Trophoblast cell (in vitro differentiated cells and primary cell): Measurements from ENCODE around the gene CARM1.

Source experiments
- DNase-seq, 2 donors: peaks; one replicate each; pipeline ENCODE4 v3.0.0-alpha.2; 2016
- H2AFZ ChIP-seq: 2 replicates; pipeline ENCODE4 v1.6.1; 2013; ENCODE audit warnings: low read length, moderate library complexity, mild to moderate bottlenecking; ENCODE audit not compliant: insufficient read depth, poor library complexity
- H2AK5ac ChIP-seq: 2 replicates; pipeline ENCODE4 v1.6.1; 2013; ENCODE audit warnings: mild to moderate bottlenecking, low read length
- H2BK120ac ChIP-seq: 2 replicates; pipeline ENCODE4 v1.6.1; 2013; ENCODE audit warnings: low read length, mild to moderate bottlenecking, moderate library complexity; ENCODE audit not compliant: insufficient read depth, poor library complexity
- H2BK12ac ChIP-seq: 2 replicates; pipeline ENCODE4 v1.6.1; 2013; ENCODE audit warnings: mild to moderate bottlenecking, low read length, moderate library complexity
- H2BK5ac ChIP-seq: 2 replicates; pipeline ENCODE4 v1.6.1; 2013; ENCODE audit warnings: low read length, low read depth, moderate library complexity, mild to moderate bottlenecking; ENCODE audit not compliant: poor library complexity
- H3K14ac ChIP-seq: 2 replicates; pipeline ENCODE4 v1.6.1; 2013; ENCODE audit warnings: mild to moderate bottlenecking, low read length
- H3K18ac ChIP-seq: 2 replicates; pipeline ENCODE4 v1.6.1; 2013; ENCODE audit warnings: mild to moderate bottlenecking, low read length
- H3K23ac ChIP-seq: 2 replicates; pipeline ENCODE4 v1.6.1; 2013; ENCODE audit warnings: low read length
- H3K27ac ChIP-seq: 2 replicates; pipeline ENCODE4 v1.5.1; 2013; ENCODE audit warnings: low read depth, mild to moderate bottlenecking, inconsistent platforms, low read length, moderate library complexity
- H3K27me3 ChIP-seq: 2 replicates; pipeline ENCODE4 v1.6.1; 2013; ENCODE audit warnings: inconsistent platforms, mild to moderate bottlenecking, low read length, moderate library complexity; ENCODE audit not compliant: insufficient read depth
- H3K36me3 ChIP-seq, 2 experiments: 1 replicate in 1 of 2; 2 replicates in 1 of 2; pipeline ENCODE4 v1.6.1; 2013; ENCODE audit warnings: low read length in 2 of 2, mild to moderate bottlenecking in 2 of 2, moderate library complexity in 1 of 2; ENCODE audit not compliant: insufficient read depth in 2 of 2, control insufficient read depth in 1 of 2
- H3K4ac ChIP-seq: 2 replicates; pipeline ENCODE4 v1.6.1; 2013; ENCODE audit warnings: low read depth, mild to moderate bottlenecking, low read length, moderate library complexity
- H3K4me1 ChIP-seq, 2 experiments: 1 replicate in 1 of 2; 2 replicates in 1 of 2; pipeline ENCODE4 v1.6.1; 2013; ENCODE audit warnings: low read length in 2 of 2, mild to moderate bottlenecking in 2 of 2, moderate library complexity in 1 of 2; ENCODE audit not compliant: insufficient read depth in 2 of 2, control insufficient read depth in 1 of 2
- H3K4me2 ChIP-seq: 2 replicates; pipeline ENCODE4 v1.6.1; 2013; ENCODE audit warnings: inconsistent platforms, mild to moderate bottlenecking, low read length, moderate library complexity
- H3K4me3 ChIP-seq: 2 replicates; pipeline ENCODE4 v1.5.1; 2013; ENCODE audit warnings: mild to moderate bottlenecking, low read depth, low read length, inconsistent platforms
- H3K79me1 ChIP-seq: one replicate; pipeline ENCODE4 v1.6.1; 2013; ENCODE audit warnings: low read length
- H3K79me2 ChIP-seq: 2 replicates; pipeline ENCODE4 v1.6.1; 2013; ENCODE audit warnings: low read length, mild to moderate bottlenecking; ENCODE audit not compliant: control insufficient read depth, insufficient read depth, poor library complexity
- H3K9ac ChIP-seq: 2 replicates; pipeline ENCODE4 v1.6.1; 2013; ENCODE audit warnings: mild to moderate bottlenecking, low read length
- H3K9me3 ChIP-seq: 2 replicates; pipeline ENCODE4 v1.6.1; 2013; ENCODE audit warnings: low read depth, mild to moderate bottlenecking, control low read depth, inconsistent platforms, low read length; ENCODE audit not compliant: insufficient read depth
- H4K12ac ChIP-seq: 2 replicates; pipeline ENCODE4 v1.6.1; 2013; ENCODE audit warnings: low read depth, mild to moderate bottlenecking, low read length, moderate library complexity
- H4K8ac ChIP-seq: 2 replicates; pipeline ENCODE4 v1.6.1; 2013; ENCODE audit warnings: low read depth, mild to moderate bottlenecking, low read length, moderate library complexity
- H4K91ac ChIP-seq: one replicate; pipeline ENCODE4 v1.6.1; 2013; ENCODE audit warnings: low read depth, mild to moderate bottlenecking, low read length, moderate library complexity
- WGBS: extraction: QIAGEN DNeasy Blood & Tissue Kit; methylation state at CpG from one replicate; pipeline ENCODE4 v1.1.7; 2013; ENCODE audit warnings: missing lambda C conversion rate; ENCODE audit not compliant: insufficient read length, insufficient coverage; ENCODE audit errors: extremely low coverage; 5-methylcytosine and 5-hydroxymethylcytosine counted together

CARM1 gene

GRCh38 chr19:10892256-10892655 is 20.9 kb downstream of the CARM1 start:
- Histone ChIP-seq H3K4me3 (no peak overlapping the region), H2BK5ac (no peak overlapping the region), H2BK12ac (no peak overlapping the region), H3K18ac (peak overlapping the region; percentile 26), H3K9ac (no peak overlapping the region), H2AFZ (no peak overlapping the region), H3K27me3 (no peaks in the 10 kb centered on the region), H2BK120ac (no peak overlapping the region), H3K4me1 (peaks cover 37% of the 10 kb centered on the region in 2 experiments), H3K23ac (no peak overlapping the region), H3K79me2 (peaks cover 16% of the 10 kb centered on the region), H4K8ac (no peak overlapping the region), H3K4ac (peak overlapping the region; percentile 35), H4K12ac (no peak overlapping the region), H3K14ac (no peak overlapping the region), H3K79me1 (peaks cover 13% of the 10 kb centered on the region), H3K9me3 (peaks cover 1% of the 10 kb centered on the region), H3K4me2 (no peak overlapping the region), H3K27ac (no peak overlapping the region), H2AK5ac (no peak overlapping the region), H3K36me3 (peaks cover 0 to 4% of the 10 kb centered on the region in 2 experiments), H4K91ac (no peak overlapping the region)
- WGBS = no CpG with 5 or more reads among the region's 13 CpGs
- no peak for DNase-seq

GRCh38 chr19:10894911-10895213 is 23.5 kb downstream of the CARM1 start:
- Histone ChIP-seq H3K9me3 (no peaks in the 10 kb centered on the region), H2AFZ (no peak overlapping the region), H3K4me2 (no peak overlapping the region), H2BK5ac (no peak overlapping the region), H3K18ac (no peak overlapping the region), H2BK12ac (no peak overlapping the region), H2AK5ac (no peak overlapping the region), H3K4me3 (no peak overlapping the region), H4K91ac (no peak overlapping the region), H4K8ac (no peak overlapping the region), H3K79me2 (peaks cover 16% of the 10 kb centered on the region), H3K27ac (no peak overlapping the region), H3K79me1 (no peaks in the 10 kb centered on the region), H3K4me1 (peaks cover 21% of the 10 kb centered on the region in 2 experiments), H3K9ac (no peak overlapping the region), H3K14ac (no peak overlapping the region), H3K36me3 (peaks cover 0 to 8% of the 10 kb centered on the region in 2 experiments), H3K27me3 (no peaks in the 10 kb centered on the region), H4K12ac (no peak overlapping the region), H2BK120ac (no peak overlapping the region), H3K4ac (no peak overlapping the region), H3K23ac (no peak overlapping the region)
- DNase-seq = no peak
- WGBS = no CpG with 5 or more reads among the region's 7 CpGs

DNA sequence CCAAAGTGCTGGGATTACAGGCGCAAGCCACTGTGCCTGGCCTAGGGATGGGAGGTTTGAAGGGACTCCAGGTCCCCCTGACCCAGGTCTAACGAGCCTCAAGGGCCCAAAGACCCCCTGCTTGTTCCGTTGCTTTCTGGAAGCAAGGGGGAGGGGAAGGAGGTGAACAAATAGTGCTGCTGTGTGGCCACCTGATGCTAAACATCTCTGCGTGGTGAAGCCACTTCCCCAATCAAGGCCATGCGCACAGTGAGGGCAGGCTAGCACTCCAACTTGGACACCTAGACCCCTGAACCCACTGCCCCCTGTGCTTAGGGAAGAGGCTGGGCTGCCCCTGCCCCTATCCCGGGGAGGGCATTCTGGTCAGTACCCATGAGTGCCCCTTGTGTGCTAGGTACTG is 24.0 kb downstream of the CARM1 start:
- no peak overlapping the region for H3K9ac ChIP-seq
- H3K14ac ChIP-seq = no peak overlapping the region
- H3K79me2 ChIP-seq = peaks cover 16% of the 10 kb centered on the region
- no peak for DNase-seq
- H3K79me1 ChIP-seq = no peaks in the 10 kb centered on the region
- no CpG with 5 or more reads among the region's 6 CpGs for WGBS
- H2AK5ac ChIP-seq = no peak overlapping the region
- no peak overlapping the region for H4K91ac ChIP-seq
- H3K4me3 ChIP-seq = no peak overlapping the region
- no peak overlapping the region for H2AFZ ChIP-seq
- H2BK120ac ChIP-seq = no peak overlapping the region
- H2BK5ac ChIP-seq = no peak overlapping the region
- no peak overlapping the region for H4K12ac ChIP-seq
- peaks cover 21% of the 10 kb centered on the region in 2 experiments for H3K4me1 ChIP-seq
- no peak overlapping the region for H3K4me2 ChIP-seq
- H4K8ac ChIP-seq = no peak overlapping the region
- H3K27ac ChIP-seq = no peak overlapping the region
- H3K18ac ChIP-seq = peak overlapping the region; percentile 67
- H2BK12ac ChIP-seq = no peak overlapping the region
- peaks cover 0 to 8% of the 10 kb centered on the region in 2 experiments for H3K36me3 ChIP-seq
- H3K27me3 ChIP-seq = no peaks in the 10 kb centered on the region
- no peak overlapping the region for H3K23ac ChIP-seq
- no peaks in the 10 kb centered on the region for H3K9me3 ChIP-seq
- H3K4ac ChIP-seq = peak overlapping the region; percentile 21

GRCh38 chr19:10895920-10896319 is 24.6 kb downstream of the CARM1 start:
- Histone ChIP-seq H4K91ac (no peak overlapping the region), H3K27ac (no peak overlapping the region), H2AFZ (no peak overlapping the region), H4K12ac (no peak overlapping the region), H3K23ac (no peak overlapping the region), H2BK120ac (no peak overlapping the region), H3K4me1 (peaks cover 18% of the 10 kb centered on the region in 2 experiments), H3K4me2 (no peak overlapping the region), H2BK12ac (no peak overlapping the region), H3K9ac (no peak overlapping the region), H2AK5ac (no peak overlapping the region), H3K14ac (no peak overlapping the region), H3K79me1 (no peaks in the 10 kb centered on the region), H3K36me3 (peaks cover 0 to 6% of the 10 kb centered on the region in 2 experiments), H3K18ac (no peak overlapping the region), H3K4me3 (no peak overlapping the region), H2BK5ac (no peak overlapping the region), H3K27me3 (no peaks in the 10 kb centered on the region), H3K4ac (peak overlapping the region; percentile 21), H3K79me2 (peaks cover 13% of the 10 kb centered on the region), H4K8ac (no peak overlapping the region), H3K9me3 (no peaks in the 10 kb centered on the region)
- no CpG with 5 or more reads among the region's 12 CpGs for WGBS
- DNase-seq = no peak
